ENCODE measurements around the gene DDX27.

DDX27 gene

GRCh38 chr20:49259799-49260198 is 40.6 kb downstream of the DDX27 start:
- TF ChIP-seq PAX5 (IDR thresholded peaks at IDR 0.05; ENCODE audit: insufficient read depth, low read length, severe bottlenecking) (no peak), POLR2AphosphoS5 (IDR thresholded peaks at IDR 0.05; ENCODE audit: low read depth, low read length) (no peak), POU2F2 (IDR thresholded peaks at IDR 0.05; ENCODE audit: low read depth, low read length) (no peak), TAF1 (IDR thresholded peaks at IDR 0.05; ENCODE audit: low read depth, low read length) (no peak), SPI1 (IDR thresholded peaks at IDR 0.05; ENCODE audit: low read depth, low read length) (no peak), POLR2A (IDR thresholded peaks at IDR 0.05; ENCODE audit: low read depth, low read length) (no peak)
- FAIRE-seq, result no peak
- no peak for DNase-seq (ENCODE audit: insufficient read length, low spot score)

GRCh38 chr20:49260218-49260617 is 41.0 kb downstream of the DDX27 start:
- DNase-seq (ENCODE audit: insufficient read length, low spot score) (no peak), FAIRE-seq (no peak)
- TF ChIP-seq SPI1 (IDR thresholded peaks at IDR 0.05; ENCODE audit: low read depth, low read length) (no peak), TAF1 (IDR thresholded peaks at IDR 0.05; ENCODE audit: low read depth, low read length) (no peak), POLR2A (IDR thresholded peaks at IDR 0.05; ENCODE audit: low read depth, low read length) (no peak), POU2F2 (IDR thresholded peaks at IDR 0.05; ENCODE audit: low read depth, low read length) (no peak), PAX5 (IDR thresholded peaks at IDR 0.05; ENCODE audit: insufficient read depth, low read length, severe bottlenecking) (no peak), POLR2AphosphoS5 (IDR thresholded peaks at IDR 0.05; ENCODE audit: low read depth, low read length) (no peak)

DNA sequence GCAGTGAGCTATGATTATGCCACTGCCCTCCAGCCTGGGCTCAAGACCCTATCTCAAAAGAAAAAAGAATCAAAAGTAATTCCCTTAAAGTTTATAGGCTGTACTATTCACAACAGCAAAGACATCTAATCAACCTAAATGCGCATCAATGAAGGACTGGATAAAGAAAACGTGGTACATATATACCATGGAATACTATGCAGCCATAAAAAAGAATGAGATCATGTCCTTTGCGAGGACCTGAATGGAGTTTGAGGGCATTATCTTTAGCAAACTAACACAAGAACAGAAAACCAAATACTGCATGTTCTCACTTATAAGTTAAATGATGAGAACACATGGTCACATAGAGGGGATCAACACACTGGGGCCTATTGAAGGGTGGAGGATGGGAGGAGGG is 42.0 kb downstream of the DDX27 start:
- FAIRE-seq (no peak), DNase-seq (ENCODE audit: insufficient read length, low spot score) (no peak)
- TF ChIP-seq TAF1 (IDR thresholded peaks at IDR 0.05; ENCODE audit: low read depth, low read length) (no peak), POLR2AphosphoS5 (IDR thresholded peaks at IDR 0.05; ENCODE audit: low read depth, low read length) (no peak), POU2F2 (IDR thresholded peaks at IDR 0.05; ENCODE audit: low read depth, low read length) (no peak), SPI1 (IDR thresholded peaks at IDR 0.05; ENCODE audit: low read depth, low read length) (no peak), PAX5 (IDR thresholded peaks at IDR 0.05; ENCODE audit: insufficient read depth, low read length, severe bottlenecking) (no peak), POLR2A (IDR thresholded peaks at IDR 0.05; ENCODE audit: low read depth, low read length) (no peak)

GRCh38 chr20:49262444-49262843 is 43.2 kb downstream of the DDX27 start:
- no peak for TF ChIP-seq SPI1 (IDR thresholded peaks at IDR 0.05; ENCODE audit: low read depth, low read length)
- TF ChIP-seq PAX5 (IDR thresholded peaks at IDR 0.05; ENCODE audit: insufficient read depth, low read length, severe bottlenecking), result no peak
- no peak for TF ChIP-seq POLR2AphosphoS5 (IDR thresholded peaks at IDR 0.05; ENCODE audit: low read depth, low read length)
- FAIRE-seq (no peak), DNase-seq (ENCODE audit: insufficient read length, low spot score) (no peak)

DNA sequence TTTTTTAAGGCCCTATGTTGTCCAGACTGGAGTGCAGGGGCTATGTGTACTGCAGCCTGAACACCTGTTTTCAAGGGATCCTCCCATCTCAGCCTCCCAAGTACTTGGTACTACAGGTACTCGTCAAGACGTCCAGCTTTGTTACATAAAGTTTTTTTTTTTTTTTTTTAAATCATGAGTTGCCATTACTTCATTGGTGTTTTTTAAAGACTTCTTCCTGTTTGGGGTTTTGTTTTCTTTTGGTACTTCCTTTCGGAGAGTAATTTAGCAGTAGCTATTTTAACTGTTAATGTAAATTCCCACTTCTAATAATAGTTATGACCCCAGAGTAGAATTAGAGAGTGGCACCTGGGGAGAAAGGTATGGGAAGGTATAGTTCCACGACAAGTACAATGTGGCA is 48.1 kb downstream of the DDX27 start:
- TF ChIP-seq POU2F2 (IDR thresholded peaks at IDR 0.05; ENCODE audit: low read depth, low read length) (no peak), TAF1 (IDR thresholded peaks at IDR 0.05; ENCODE audit: low read depth, low read length) (no peak), POLR2A (IDR thresholded peaks at IDR 0.05; ENCODE audit: low read depth, low read length) (no peak), POLR2AphosphoS5 (IDR thresholded peaks at IDR 0.05; ENCODE audit: low read depth, low read length) (no peak), PAX5 (IDR thresholded peaks at IDR 0.05; ENCODE audit: insufficient read depth, low read length, severe bottlenecking) (no peak), SPI1 (IDR thresholded peaks at IDR 0.05; ENCODE audit: low read depth, low read length) (no peak)
- DNase-seq (ENCODE audit: insufficient read length, low spot score) (no peak), FAIRE-seq (peak; percentile 59)

GRCh38 chr20:49268600-49269365 is 49.6 kb downstream of the DDX27 start:
- no peak for TF ChIP-seq POLR2A (IDR thresholded peaks at IDR 0.05; ENCODE audit: low read depth, low read length)
- peak; percentile 23 for FAIRE-seq
- DNase-seq (ENCODE audit: insufficient read length, low spot score), result no peak

DNA sequence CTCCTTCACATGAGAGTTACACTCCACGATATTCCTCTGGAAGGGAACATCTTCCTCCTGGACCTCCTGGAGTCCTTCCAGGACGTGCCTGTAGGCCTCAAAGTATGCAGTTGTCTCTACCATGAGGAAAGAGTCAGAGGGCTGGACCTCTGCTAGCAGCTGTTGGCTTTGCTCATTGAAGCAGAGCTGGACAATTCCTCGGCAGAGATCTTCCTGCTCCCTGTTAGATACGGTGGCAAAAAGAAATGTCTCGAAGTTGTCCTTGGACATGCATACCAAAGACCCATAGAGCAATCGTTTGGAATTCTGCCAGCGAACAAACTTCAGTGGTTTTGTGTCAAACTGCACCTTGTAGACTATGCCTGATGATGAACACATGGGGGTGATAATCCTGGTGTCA is 51.0 kb downstream of the DDX27 start:
- TF ChIP-seq PAX5 (IDR thresholded peaks at IDR 0.05; ENCODE audit: insufficient read depth, low read length, severe bottlenecking), result no peak
- TF ChIP-seq POLR2A (IDR thresholded peaks at IDR 0.05; ENCODE audit: low read depth, low read length), result no peak
- TF ChIP-seq POLR2AphosphoS5 (IDR thresholded peaks at IDR 0.05; ENCODE audit: low read depth, low read length), result no peak
- no peak for TF ChIP-seq SPI1 (IDR thresholded peaks at IDR 0.05; ENCODE audit: low read depth, low read length)
- no peak for TF ChIP-seq TAF1 (IDR thresholded peaks at IDR 0.05; ENCODE audit: low read depth, low read length)
- TF ChIP-seq POU2F2 (IDR thresholded peaks at IDR 0.05; ENCODE audit: low read depth, low read length), result no peak
- FAIRE-seq, result peak; percentile 20
- DNase-seq (ENCODE audit: insufficient read length, low spot score), result no peak

- FAIRE-seq (no peak), DNase-seq (ENCODE audit: insufficient read length, low spot score) (no peak)
- TF ChIP-seq POLR2A (IDR thresholded peaks at IDR 0.05; ENCODE audit: low read depth, low read length) (no peak; the same call in 1 of the 2 replicates), PAX5 (IDR thresholded peaks at IDR 0.05; ENCODE audit: insufficient read depth, low read length, severe bottlenecking) (no peak), SPI1 (IDR thresholded peaks at IDR 0.05; ENCODE audit: low read depth, low read length) (no peak), POLR2AphosphoS5 (IDR thresholded peaks at IDR 0.05; ENCODE audit: low read depth, low read length) (peak; percentile 47)
Observed at GRCh38 chr20:49270736-49271135, 51.5 kb downstream of the DDX27 start.

DNA sequence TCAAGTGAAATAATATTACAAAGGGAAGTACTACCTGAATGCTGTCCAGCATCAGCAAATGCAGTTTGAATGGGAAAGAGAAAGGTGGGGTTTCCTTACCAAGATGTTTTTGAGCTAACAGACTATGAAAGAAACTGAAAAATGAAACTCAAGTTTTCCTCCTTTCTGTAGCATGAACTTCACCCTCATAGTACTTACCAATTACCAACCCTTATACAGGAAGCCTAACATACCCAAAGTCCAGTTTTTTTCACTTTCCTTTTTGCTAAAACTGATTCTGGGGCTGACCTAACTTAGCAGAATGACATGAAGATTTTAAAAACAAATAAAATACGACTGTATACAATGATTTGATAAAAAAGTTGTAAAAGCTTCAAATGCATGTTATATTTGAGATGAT is 53.4 kb downstream of the DDX27 start:
- TF ChIP-seq TAF1 (IDR thresholded peaks at IDR 0.05; ENCODE audit: low read depth, low read length) (no peak), PAX5 (IDR thresholded peaks at IDR 0.05; ENCODE audit: insufficient read depth, low read length, severe bottlenecking) (no peak)
- FAIRE-seq, result peak; percentile 5
- no peak for DNase-seq (ENCODE audit: insufficient read length, low spot score)

DNA sequence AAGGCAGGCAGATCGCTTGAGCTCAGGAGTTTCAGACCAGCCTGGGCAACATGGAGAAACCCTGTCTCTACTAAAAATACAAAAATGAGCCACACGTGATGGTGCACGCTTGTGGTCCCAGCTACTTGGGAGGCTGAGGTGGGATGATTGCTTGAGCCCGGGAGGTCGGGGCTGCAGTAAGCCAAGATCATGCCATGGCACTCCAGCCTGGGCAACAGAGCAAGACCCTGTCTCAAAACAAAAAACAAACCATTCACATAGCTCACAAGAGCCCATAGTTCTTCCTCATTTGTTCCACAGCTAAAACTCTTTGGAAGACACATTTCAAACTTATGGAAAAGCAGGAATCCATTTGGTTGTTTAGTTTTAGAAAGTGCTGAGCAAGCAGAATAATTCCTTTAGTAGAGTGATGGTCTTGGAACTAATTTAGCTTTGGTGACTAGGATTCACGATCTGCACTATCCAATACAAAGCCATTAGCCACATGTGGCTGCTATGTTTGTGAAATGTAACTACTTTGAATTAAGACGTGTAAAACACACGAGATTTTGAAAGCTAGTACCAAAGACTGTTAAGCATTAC is 54.6 kb downstream of the DDX27 start:
- TF ChIP-seq POLR2A (IDR thresholded peaks at IDR 0.05; ENCODE audit: low read depth, low read length) (no peak), POLR2AphosphoS5 (IDR thresholded peaks at IDR 0.05; ENCODE audit: low read depth, low read length) (no peak), POU2F2 (IDR thresholded peaks at IDR 0.05; ENCODE audit: low read depth, low read length) (no peak), SPI1 (IDR thresholded peaks at IDR 0.05; ENCODE audit: low read depth, low read length) (no peak), PAX5 (IDR thresholded peaks at IDR 0.05; ENCODE audit: insufficient read depth, low read length, severe bottlenecking) (no peak), TAF1 (IDR thresholded peaks at IDR 0.05; ENCODE audit: low read depth, low read length) (no peak)
- no peak for DNase-seq (ENCODE audit: insufficient read length, low spot score)
- FAIRE-seq, result no peak

Measured in GM12891 (cell line).